Hematopoietic multipotent progenitor cell (in vitro differentiated cells): ENCODE measurements around the gene ANKRD66. TPM values are rescaled to one million over a fixed set of nuclear protein-coding genes. Genes with fewer than 3 reads are reported as not detected.
"Not testable (repeated sequence)": the region's sequence is repeated elsewhere in the genome, so short reads cannot be mapped to it uniquely, and the experiment has no call there.

ENCODE experiments used
- DNase-seq, 3 donors: peaks; one replicate each; pipeline ENCODE4 v3.0.0-alpha.2; 2011 to 2015; ENCODE audit warnings: low read depth in 2 of 3, low spot score in 2 of 3
- total RNA-seq: library from RNA; depleted of rRNA; stranded (reverse); fragments of >200 nt; gene quantifications from one replicate; pipeline ENCODE4 v1.2.3, GENCODE V29; 2012

Gene ANKRD66
- total RNA-seq, 1 donor, result not detected

DNA sequence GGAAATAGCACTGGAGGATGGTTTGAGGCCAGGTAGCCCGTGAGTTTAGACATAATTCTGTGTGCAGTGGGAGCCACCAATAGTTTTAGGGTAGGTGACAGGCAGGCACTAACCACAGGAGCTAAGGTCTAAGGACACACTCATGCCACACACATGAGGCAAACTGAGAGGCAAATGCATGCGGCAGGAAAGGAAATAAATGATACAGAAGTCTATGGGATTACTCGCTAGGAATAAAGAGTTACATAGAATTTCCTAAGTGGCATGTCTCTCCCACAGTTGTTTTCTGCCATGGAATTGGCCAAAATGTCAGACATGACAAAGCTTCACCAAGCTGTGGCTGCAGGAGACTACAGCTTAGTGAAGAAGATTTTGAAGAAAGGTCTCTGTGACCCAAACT lies 4.9 kb downstream of the ANKRD66 start:
- no peak for DNase-seq

DNA sequence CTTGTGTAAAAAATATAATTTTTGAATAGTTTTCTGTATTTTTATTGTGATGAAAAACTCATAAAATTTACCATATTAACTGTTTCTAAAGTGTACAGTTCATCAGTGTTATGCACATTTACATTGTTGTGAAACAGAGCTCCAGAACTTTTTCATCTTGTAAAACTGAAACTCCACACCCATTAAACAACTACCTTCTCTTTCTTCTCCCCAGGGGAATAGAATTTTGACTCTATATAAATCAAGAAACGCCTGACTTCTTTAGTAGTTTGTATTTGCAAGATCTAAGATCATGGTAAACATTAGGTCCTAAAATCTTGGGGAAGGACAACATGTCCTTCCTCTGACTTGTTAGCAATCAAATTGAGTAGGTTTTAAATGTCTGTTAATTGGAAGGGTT lies 9.1 kb downstream of the ANKRD66 start:
- DNase-seq, result no peak

DNA sequence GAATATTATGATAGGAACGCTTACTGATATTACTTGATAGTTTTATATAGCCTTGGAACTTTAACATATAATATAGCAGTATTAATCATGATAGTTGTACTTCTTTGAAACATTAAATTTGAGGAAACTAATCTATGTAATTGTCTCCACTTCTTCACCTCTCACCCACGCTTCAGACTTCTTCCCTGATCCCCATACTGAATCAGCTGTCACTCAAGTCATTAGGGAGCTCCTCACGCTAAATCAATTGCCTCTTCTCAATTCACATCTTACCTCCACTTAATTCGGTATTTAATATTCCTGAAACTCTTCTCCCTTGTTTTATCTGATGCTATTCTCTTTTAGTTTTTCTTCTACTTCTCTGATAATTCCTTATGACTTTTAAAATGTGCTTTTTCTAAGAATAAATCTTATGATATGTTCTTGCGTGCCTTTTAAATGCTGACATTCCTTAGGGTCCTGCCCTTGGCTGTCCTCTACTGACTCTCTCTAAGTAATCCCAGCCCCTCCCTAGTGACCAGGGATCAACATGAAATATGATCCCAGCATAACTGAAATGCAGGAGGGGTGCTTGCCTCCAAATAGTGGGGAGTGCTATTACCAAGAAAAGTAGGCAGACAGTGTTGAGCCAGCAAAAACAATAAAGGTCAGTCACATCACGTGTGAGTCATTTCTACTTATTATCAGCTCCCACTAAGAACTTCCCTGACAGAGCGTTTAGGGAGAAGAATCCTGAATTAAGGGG lies 9.9 kb downstream of the ANKRD66 start:
- no peak for DNase-seq

DNA sequence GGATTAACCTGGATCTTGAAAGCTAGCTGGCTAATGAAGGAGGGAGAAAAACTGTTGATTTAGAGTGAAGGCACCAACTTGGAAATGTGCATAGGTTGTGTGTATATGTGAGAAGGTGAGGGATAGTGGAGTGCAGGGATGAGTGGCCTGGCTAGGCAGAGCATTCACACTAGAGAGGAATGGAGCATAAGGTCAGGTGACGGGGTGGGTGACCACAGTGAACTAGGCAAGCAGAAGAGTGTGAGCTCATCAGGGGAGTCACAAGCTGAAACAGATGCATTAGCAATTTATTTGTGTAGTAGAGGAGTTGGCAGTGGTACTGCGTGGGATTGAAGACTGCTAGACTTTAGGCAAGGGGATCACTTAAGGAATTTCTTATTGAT lies 10.5 kb downstream of the ANKRD66 start:
- DNase-seq, result no peak

DNA sequence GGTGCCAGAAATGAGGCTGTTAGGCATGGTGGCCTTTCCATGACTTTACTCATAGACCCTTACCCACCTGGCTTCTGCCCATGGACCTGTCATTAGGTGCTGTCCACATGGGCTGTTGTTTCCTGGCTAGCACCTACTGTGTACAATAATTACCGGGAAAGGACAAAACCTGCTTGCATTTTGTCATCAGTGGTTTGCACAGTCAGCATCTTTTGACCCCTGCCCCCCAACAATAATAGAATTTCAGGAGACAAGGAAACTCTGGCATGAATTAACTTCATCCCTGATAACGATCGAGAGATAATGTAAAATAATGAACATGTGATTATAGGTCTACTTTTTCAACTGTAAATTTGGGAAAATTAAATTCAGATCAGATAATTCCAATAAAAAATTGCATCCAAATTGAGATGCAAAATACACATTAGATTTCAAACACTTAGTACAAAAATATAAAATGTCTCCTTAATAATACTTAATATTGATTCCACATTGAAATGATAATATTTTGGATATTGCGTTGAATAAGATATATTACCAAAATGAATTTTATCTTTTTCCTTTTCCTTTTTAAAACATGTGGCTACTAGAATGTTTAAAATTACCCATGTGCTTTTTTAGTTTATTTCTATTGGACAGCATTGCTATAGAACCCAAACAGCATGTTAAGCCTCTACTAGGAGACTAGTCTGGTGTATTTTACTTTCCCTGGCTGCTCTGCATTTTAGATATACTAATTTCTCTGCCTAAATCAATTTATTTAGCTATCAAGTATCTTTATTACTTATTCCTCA lies 12.4 kb downstream of the ANKRD66 start:
- DNase-seq, result no peak

DNA sequence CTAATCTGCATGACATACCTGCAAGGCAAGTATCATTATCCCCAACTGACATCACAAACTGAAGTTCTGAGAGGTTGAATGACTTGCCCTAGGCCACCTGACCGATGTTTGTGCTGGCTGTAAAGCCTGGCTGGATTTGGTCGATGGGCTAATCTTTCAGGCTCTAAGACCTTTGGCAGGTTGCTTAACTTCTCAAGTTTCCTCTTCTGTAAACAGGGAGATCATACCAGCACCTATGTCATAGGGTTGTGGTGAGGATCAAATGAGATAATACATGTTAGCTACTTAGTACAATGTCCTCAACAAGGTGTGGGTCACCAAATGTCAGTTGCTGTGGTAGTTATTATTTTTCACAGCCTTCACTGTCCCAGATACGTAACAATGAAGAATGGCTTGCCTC lies 14.2 kb downstream of the ANKRD66 start:
- DNase-seq, result no peak

DNA sequence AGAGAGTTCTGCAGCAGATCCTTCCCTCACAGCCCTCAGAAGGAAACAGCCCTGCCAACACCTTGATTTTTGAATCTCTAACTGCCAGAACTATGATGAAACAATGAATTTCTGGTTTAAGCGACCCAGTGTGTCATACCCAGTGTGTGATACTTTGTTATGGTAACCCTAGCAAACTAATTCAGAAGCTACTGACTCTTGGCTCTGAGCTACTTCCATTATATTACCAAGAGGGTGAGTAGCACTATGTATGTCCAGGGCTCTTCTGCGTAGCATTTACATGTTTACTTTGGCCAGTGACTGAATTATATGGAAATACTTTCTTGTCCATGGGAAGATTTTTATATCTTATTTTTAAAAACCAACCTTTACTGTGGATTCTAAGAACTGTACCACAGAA lies 16.7 kb downstream of the ANKRD66 start:
- DNase-seq, result no peak

DNA sequence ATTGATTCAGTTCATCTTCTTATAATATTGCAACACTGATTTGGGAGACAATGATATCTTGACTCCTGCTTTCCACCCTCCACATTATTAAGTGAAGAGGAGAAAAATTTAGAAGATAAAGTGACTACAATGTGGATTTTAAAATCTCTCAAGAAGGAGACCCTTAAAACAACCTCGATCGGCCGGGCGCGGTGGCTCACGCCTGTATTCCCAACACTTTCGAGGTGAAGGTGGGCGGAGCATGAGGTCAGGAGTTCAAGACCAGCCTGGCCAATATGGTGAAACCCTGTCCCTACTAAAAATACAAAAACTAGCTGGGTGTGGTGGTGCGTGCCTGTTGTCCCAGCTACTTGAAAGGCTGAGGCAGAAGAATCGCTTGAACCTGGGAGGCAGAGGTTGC lies 17.5 kb downstream of the ANKRD66 start:
- DNase-seq, result not testable (repeated sequence)

DNA sequence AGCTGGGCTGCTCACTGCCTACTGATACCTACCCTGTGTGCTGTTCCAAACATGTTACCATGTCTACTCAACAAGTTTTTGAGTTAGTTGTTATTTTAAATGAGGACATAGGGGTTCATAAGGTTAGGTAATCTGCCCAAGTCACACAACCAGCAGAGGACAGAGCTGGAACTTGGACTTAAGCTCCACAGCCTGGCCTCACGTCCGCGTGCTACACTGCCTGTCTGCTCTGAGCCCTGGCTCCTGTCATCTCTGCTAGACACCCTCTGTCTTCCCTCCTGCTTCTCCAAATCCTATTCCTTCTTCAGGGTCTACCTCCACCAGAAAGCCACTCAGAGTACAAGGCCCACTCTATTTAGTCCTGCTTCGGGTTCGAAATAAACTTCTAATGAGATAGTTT lies 18.2 kb downstream of the ANKRD66 start:
- DNase-seq, result no peak

DNA sequence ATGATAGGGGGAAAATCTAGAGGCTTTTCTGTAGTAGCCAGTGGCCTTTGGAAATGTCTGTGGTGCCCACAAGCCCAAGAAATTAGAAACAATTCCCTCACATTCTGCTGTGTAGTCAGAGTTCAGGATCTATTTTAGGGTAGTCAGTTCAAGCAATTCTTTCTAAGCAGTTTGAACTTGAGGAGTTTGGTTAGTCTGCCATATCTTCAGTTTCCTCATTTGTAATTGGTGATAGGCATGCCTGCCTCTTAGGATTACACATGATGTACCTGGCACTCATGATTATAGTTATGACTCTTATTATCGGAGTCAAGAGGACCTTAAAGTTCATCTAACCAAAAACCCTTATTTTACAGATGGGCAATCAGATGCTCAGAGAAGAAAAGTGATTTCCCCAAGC lies 25.3 kb downstream of the ANKRD66 start:
- no peak for DNase-seq

DNA sequence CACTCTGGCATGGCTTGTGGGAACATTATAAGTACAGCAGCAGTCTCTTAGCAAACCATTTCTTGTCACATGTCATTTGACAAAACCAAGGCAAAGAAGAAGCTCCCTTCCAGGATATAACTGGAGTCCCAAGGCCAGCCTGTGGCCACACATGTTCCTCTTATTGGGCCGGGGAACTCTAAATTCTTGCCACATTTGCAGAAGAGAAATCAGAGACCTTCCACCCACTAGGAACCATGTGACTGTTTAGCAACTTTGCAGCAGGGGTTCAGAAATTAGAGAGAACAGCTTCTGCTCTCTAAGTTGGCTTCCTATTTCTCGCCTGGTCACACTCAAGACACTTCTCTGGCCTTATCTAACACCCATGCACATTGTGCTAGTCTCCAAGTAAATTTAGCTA lies 26.0 kb downstream of the ANKRD66 start:
- DNase-seq, result peak in 2 of 3 donors; percentile 6 to 50

DNA sequence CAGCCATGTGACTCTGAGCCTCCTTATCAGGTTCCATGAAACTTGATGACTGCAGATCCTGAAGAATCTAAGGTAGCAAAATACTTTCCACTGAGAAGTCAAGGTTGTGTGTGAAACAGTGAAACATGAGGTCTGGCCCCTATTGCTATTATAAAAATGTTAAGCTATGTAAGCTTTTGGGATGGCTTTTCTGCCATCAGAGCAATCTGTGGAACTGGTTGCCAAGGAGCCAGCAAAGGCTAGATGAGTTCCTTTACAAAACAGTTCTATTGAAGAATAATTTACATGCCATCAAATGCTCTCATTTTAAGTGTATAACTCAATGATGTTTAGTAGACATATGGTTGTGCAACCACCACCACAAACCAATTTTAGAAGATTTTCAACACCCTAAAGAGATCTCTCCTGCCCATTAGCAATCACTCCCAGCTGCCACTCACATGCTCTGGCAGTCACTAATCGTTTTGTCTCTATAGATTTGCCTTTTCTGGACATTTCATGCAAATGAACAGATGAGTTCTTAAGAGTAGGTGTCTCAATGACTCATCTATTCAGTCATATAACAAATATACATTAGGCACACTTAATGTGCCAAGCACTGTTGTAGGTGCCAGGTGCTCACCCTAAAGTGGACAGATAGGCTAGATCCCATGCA lies 26.6 kb downstream of the ANKRD66 start:
- DNase-seq, result no peak

DNA sequence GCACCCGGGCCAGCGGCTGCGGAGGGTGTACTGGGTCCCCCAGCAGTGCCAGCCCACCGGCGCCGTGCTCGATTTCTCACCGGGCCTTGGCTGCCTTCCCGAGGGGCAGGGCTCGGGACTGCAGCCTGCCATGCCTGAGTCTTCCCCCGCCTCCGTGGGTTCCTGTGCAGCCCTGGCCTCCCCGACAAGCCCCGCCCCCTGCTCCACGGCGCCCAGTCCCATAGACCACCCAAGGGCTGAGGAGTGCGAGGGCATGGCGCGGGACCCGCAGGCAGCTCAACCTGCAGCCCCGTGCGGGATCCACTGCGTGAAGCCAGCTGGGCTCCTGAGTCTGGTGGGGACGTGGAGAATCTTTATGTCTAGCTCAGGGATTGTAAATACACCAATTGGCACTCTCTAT lies 28.0 kb downstream of the ANKRD66 start:
- DNase-seq, result not testable (repeated sequence)

DNA sequence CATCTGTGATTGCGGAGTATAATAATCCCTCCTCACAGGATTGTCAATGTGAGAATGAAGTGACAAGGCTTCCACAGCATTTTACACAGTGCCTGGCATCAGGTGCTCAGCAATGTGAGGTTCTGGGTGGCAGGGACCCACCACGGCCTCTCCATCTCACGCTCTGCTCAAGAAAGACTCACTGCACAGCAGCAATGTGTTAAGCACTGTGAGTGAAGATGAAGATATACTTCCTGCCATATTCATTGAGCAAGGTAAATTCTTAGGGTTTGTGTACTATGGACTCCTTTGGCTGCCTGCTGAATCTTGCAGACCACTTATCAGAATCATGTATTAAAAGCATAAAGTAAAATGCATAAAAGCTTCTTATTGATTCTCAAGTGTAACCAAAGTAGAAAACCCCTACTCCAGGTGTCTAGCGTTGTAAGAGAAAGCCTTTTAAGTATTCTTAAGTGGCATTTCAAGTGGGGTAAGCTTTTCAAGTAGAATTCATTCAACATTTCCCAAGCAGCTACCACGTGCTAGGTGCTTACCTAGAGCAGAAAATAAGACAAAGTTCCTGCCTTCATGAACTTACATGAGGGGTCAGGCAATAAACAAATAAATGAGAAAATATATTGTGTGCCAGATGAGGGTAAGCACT lies 29.5 kb downstream of the ANKRD66 start:
- no peak for DNase-seq

DNA sequence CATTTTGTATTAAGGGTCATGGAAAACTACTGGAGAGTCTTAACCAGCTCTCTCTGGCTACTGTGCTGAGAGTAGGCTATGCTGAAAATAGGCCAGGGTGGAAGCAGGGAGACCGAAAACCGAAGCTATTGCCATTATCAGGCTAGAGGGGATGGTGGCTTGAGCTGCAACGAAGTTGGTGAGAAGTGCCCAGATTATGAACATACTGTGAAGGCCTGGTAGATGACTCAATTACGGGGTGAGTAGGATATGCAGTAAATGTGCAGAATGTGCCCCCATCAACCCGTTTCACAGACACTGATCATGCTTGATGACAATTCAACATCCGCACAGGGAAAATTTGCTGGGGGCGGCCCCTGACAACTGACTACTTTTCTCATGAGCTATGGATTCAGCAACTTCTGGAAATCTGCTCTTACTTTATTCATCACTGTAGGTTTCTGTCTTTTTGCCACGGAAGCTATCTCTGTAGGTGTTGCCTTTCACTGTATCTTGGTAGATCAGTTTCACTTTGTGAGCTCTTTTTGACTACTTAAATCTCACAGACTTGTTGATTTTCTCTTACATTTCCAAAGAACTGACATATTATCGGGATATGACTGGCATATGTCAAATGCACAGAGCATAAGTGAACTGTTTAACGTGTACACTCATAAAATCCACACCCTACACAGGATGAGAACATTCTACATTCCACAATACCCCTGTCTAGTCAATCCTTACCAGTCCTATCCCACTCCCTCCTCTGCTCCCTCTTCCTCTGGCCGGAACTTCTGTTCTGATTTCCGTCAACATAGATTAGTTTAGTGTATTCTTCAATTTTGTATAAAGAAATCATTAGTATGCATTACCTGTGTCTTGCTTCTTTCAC lies 31.0 kb downstream of the ANKRD66 start:
- DNase-seq, result no peak

DNA sequence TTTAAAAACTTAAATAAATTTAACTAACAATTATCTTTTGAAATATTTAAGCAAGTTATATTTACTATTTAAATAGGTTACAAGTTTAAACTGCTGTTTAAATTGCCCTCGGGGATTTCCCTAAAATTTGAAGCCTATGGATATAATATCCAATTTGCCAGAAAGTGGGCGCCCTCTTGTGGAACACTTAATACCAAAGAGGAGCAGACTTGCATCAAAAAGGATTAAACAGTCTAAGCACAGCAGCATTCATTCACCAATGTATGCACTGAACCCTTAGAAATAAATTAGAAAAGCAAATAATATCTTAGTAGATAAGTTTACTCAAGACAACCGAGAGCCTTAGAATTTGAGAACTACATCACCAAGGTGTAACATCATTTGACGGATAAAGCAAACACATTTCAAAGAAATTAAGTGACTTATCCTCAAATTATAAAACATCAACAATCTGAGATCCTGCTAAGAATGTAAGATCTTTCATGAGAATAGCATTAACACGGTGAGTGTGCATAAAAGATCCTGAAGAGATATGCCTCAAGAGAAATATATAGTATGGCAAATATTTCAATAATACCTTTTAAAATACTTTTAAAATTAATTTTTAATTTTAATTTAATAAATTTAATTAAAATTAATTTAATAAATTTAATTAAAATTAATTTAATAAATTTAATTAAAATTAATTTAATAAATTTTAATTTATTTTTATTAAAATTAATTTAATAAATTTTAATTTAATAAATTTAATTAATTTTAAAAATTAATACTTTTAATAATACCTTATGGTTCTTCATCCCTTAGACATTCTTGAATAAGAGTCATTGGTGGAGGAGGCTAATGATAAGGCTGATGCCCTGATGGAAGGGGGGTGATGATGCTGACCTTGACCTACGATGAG lies 35.0 kb downstream of the ANKRD66 start:
- peak in 2 of 3 donors; percentile 61 to 78 for DNase-seq

DNA sequence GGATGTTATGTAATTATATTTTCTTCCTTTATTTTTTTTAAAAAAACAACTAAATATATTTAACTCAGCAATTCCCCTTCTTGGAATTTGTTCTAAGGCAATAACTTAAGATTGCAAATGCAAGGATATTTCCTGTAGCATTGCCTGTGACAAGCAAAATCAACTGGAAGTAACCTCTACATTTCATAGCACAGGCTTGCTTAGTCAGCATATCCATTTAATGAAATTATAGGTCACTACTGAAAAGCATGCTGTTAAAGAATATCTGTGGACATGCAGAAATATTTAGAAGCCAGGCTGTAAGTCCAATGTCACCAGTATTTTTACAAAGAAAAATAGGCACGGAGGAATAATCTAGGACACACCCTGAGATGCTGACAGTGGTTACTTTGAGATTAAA lies 37.8 kb downstream of the ANKRD66 start:
- no peak for DNase-seq

DNA sequence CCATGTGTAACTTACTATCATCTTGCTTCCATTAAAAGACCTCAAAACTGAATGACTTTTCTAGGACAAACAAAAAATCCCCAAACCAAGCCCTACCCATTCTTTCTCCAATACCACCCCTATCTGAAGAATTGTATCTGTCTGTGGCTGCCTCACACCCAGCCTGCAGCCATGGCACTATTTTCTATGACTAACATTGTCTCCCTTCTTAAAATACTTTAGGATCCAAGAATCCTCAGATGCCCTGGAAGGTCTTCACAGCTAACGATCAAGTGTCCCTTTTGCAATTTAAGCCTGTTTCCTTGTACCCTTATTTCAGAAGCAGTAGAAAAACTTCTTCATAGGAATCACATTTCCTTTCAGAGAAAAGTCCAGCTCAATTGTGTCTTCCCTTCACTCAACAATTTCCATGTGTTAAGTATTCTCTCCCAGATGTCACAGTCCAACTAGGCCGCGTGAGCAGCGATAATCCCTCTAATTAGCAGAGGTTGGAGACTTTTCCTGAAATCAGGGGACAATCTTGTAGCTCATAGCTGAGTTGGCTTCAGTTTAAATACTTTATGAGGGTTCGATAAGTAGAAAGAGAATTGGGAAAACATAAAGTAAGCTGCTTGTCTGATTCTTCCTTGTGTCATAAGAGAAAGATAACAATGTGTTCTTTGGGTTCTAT lies 41.3 kb downstream of the ANKRD66 start:
- no peak for DNase-seq

DNA sequence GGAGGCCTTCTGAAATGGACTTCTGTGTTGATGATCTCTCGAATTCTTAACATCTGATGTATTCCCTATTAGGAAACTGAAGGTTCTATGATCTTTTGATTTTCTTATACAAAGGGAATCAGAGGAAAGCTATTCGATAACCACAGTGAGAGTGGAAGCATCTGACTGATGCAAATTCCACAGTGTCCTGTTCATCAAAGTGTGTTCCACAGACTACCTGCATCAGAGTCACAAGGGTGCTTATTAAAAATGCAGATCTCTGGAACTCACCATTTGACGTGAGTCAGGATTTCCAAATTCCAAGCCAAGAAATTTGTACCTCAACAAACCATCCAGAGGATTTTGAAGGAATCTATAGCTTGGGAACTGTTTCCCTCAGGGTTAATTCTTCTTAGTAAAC lies 42.1 kb downstream of the ANKRD66 start:
- no peak for DNase-seq
